Astrocyte of the cerebellum (primary cell): ENCODE measurements around the gene LSMEM2.
"Not testable (repeated sequence)": the region's sequence is repeated elsewhere in the genome, so short reads cannot be mapped to it uniquely, and the experiment has no call there.

Experiments used
- DNase-seq: peaks from one replicate; pipeline ENCODE4 v3.0.0-alpha.2; 2011; ENCODE audit warnings: low read depth
- H3K4me3 ChIP-seq: 2 replicates; pipeline ENCODE4 v1.5.1; 2011; ENCODE audit warnings: mild to moderate bottlenecking, low read depth, low read length, moderate library complexity
- in situ Hi-C: cut with HindIII; loops from 2 replicates; pipeline ENCODE4 v1.10.0; 2017; ENCODE audit warnings: low sequenced_read_pairs
- TF ChIP-seq, protein P1 (sequence below): IDR thresholded peaks from 2 replicates; pipeline ENCODE4 v1.5.1; 2012; ENCODE audit warnings: low read length, low read depth, moderate library complexity, mild to moderate bottlenecking; ENCODE audit errors: missing control alignments

LSMEM2 gene

DNA sequence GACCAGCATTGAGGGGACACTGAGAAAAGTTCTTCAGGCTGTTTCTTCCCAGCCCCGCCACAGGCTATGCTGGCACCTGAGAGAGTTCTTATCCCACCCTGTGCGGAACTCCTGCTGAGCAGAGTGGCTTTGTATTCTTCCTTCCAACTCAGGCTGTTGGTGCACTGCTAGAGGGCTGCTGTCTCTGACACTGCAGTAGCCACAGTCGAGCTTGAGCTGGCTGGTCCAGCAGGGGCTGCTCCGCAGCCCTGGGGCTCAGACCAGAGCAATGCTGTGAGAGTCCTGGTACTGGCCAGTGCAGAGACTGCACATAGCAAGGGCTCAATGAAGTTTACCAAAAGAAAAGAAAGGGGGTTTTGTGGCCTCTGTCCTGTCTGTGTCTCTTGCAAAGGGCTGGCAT, 39.2 kb upstream of the LSMEM2 start:
- no peak overlapping the region for H3K4me3 ChIP-seq
- no peak for DNase-seq
- in situ Hi-C loops = loop anchor here (5.0 kb wide), 2 partner anchors 47 to 127 kb away; partner anchors contain the start of gene GNAT1
- TF ChIP-seq, protein P1, sequence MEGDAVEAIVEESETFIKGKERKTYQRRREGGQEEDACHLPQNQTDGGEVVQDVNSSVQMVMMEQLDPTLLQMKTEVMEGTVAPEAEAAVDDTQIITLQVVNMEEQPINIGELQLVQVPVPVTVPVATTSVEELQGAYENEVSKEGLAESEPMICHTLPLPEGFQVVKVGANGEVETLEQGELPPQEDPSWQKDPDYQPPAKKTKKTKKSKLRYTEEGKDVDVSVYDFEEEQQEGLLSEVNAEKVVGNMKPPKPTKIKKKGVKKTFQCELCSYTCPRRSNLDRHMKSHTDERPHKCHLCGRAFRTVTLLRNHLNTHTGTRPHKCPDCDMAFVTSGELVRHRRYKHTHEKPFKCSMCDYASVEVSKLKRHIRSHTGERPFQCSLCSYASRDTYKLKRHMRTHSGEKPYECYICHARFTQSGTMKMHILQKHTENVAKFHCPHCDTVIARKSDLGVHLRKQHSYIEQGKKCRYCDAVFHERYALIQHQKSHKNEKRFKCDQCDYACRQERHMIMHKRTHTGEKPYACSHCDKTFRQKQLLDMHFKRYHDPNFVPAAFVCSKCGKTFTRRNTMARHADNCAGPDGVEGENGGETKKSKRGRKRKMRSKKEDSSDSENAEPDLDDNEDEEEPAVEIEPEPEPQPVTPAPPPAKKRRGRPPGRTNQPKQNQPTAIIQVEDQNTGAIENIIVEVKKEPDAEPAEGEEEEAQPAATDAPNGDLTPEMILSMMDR = no peak

DNA sequence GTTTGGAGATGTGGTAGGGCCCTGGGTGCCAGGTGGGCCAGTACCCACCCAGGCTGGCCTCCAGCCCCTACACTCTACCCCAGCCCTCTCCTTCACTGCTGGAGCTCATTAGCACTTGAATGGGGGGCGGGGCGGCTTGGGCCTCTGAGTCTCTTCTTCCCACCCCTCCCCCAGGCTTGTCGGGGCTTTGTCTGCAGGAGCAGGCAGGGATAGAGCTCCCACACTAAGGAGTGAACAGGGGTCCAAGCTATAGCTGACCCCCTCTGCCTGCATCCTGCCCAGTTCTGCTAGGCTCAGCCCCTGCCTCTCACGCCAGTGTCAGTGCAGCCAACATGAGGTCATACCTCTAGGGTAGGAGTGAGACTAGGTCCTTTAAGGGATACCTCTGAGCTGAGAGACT, 37.7 kb upstream of the LSMEM2 start:
- TF ChIP-seq, protein P1 = no peak
- no peak overlapping the region for H3K4me3 ChIP-seq
- DNase-seq = no peak
- in situ Hi-C loops = loop anchor here (5.0 kb wide), 2 partner anchors 49 to 129 kb away; partner anchors contain the start of gene GNAT1

DNA sequence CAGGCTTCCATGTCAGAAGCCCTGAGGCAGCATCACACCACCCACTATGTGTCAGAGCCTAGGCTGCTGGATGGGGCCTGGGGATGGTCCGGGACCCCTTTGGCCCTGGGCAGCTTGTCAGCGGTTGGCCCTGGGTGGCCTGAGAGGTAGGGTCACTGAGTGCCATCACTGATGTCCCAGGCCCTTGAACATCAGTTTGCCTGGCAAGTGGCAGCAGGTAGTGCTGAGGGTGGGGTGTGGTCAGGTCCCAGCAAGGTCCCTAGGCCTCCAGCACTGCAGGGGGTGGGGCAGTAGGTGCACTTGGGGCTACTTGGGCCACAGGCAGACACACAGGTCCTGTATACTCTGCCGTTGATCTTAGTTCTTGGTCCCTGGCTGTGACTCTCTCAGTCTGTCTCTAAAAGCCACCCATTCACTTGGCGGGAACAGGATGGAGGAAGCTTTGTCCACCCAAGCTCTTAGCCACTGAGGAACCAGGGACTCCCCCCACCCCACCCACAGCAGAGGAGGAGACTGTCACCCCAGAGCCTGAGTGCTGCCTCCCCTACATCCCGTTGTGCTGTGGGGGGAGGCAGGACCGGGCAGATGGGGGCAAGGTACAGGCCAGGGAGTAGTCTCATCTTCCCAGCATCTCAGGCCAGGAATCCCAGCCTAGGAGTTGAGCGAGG, 37.0 kb upstream of the LSMEM2 start:
- TF ChIP-seq, protein P1 = no peak
- DNase-seq = no peak
- in situ Hi-C loops = loop anchor here (5.0 kb wide), 2 partner anchors 50 to 130 kb away; partner anchors contain the start of gene GNAT1
- no peak overlapping the region for H3K4me3 ChIP-seq

DNA sequence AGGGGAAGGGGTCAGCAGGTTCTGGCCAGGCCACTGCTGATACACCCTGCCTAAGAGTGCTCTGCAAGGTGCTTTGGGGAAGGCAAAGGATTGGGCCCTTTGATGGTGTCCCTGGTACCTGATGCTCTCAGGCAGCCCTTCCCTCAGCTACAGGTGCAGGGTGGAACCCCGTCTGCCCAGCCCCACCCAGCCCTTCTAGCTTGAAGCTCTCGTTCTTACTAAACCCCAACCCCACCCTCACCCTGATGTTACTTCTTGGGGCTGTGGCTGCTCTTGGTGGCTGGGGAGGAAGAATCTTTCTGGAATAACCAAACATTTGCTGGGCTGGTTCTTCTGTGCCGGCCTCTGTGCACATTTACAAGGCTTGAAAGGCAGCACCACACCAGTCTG, 36.5 kb upstream of the LSMEM2 start:
- TF ChIP-seq, protein P1 = no peak
- DNase-seq = no peak
- in situ Hi-C loops = loop anchor here (5.0 kb wide), 2 partner anchors 50 to 130 kb away; partner anchors contain the start of gene GNAT1
- H3K4me3 ChIP-seq = no peak overlapping the region

DNA sequence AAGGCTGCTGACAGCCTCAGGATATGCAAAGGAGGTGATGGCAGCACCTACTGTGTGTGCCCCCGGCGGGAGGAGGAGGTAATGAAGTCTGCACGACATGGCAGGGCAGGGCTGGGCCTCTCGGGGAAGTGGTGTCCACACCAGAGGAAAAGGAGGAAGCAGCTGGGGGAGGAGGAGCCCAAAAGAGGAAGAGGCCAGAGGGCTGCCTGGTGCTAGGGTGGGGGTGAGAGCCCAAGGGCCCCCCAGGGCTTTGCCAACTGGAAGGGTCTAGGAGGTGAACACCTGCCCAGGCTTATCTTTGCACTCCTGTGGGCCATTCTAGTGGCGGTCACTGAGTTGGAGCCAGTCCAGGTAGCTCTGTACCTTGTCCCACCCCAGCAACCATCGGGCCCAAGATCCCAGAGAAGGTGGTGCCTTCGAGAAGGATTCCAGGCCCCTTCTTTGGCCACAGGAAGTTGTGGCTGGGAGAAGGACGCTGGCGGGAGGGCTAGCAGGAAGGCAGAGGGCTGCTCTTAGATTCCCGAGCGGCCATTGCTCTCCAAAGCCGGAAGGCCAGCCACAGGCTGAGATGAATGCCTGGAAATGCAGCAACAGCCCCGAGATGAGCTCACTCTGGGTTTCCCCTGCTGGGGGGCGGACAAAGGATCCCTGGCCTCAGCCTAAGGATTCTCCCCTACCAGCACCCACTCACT, 35.9 kb upstream of the LSMEM2 start:
- in situ Hi-C loops = loop anchor here (5.0 kb wide), 2 partner anchors 51 to 131 kb away; partner anchors contain the start of gene GNAT1
- TF ChIP-seq, protein P1 = no peak
- DNase-seq = no peak
- H3K4me3 ChIP-seq = no peak overlapping the region

DNA sequence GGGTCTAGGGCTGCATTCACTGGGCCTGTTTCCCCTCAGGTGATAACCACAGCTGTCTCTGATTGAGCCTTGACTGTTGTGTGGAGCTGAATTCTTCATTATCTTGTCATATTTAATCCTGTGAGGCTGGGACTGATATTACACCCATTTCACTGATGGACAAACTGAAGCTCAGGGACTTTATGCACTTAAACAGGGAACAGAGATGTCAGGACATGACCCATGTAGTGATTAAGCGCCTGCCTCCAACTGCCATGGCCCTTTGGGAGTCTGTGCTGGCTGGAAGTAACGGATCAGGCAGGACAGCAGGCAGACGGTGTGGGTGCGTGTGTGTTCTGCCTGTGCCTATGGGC, 35.4 kb upstream of the LSMEM2 start:
- no peak for DNase-seq
- no peak overlapping the region for H3K4me3 ChIP-seq
- in situ Hi-C loops = loop anchor here (5.0 kb wide), 2 partner anchors 51 to 131 kb away; partner anchors contain the start of gene GNAT1
- TF ChIP-seq, protein P1 = no peak

DNA sequence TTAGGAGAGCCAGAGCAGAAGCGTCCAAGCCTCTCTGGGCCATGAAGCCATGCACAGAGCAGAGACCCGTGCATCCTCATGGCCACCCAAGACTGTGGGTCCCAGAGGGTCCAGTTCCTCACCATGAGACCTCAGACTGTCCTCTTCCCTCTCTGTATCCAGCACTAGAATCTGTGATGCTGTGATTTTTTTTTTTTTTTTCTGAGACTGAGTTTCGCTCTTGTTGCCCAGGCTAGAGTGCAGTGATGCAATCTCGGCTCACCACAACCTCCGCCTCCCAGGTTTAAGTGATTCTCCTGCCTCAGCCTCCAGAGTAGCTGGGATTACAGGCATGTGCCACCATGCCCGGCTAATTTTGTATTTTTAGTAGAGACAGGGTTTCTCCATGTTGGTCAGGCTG, 34.1 kb upstream of the LSMEM2 start:
- not testable (repeated sequence) for DNase-seq, H3K4me3 ChIP-seq
- in situ Hi-C loops = loop anchor here (5.0 kb wide), 2 partner anchors 53 to 133 kb away; partner anchors contain the start of gene GNAT1
